GM12878 (cell line): ENCODE results near the gene TACC3. TPM values are rescaled to one million over a fixed set of nuclear protein-coding genes. Genes with fewer than 3 reads are reported as not detected.
A peak's percentile ranks its signal among the peaks of the same experiment; 100 is the strongest.

ENCODE experiments used
- ATAC-seq: fragments of 200-7000 bp; cut with Tn5 transposase; 3 replicates; pipeline ENCODE4 v1.9.1; 2020; ENCODE audit warnings: mild to moderate bottlenecking, moderate library complexity
- BruUV-seq: library from RNA; stranded (reverse); fragments of 400-500 nt; replicated peaks from 2 replicates; lab custom pipeline; 2021; lab: Mats Ljungman, UMichigan
- CTCF ChIA-PET: fragments of 300-600 bp; sonication (Branson Sonifier 250); formaldehyde crosslinking; extraction: SDS; loops from one replicate; lab custom pipeline; 2021; ENCODE audit warnings: inconsistent platforms; lab: Yijun Ruan, JAX
- POLR2A ChIA-PET: fragments of 350-600 bp; formaldehyde crosslinking; extraction: SDS; loops from one replicate; lab custom pipeline; 2021; ENCODE audit warnings: inconsistent platforms; lab: Charles Lee
- RAD21 ChIA-PET: fragments of 300-600 bp; sonication (Branson Sonifier 250); formaldehyde crosslinking; loops from one replicate; lab custom pipeline; 2023; ENCODE audit warnings: antibody characterized with exemption; ENCODE audit not compliant: unreplicated experiment; lab: Charles Lee
- SMC1A ChIA-PET: fragments of 300-600 bp; sonication (Branson Sonifier 250); formaldehyde crosslinking; loops from one replicate; lab custom pipeline; 2023; ENCODE audit not compliant: unreplicated experiment, uncharacterized antibody; lab: Charles Lee
- DNase-seq: peaks from one replicate; pipeline ENCODE4 v3.0.0-alpha.2; 2011; ENCODE audit warnings: low read depth, low spot score
- FAIRE-seq: peaks from 3 replicates; lab custom pipeline; 2011; peaks lifted over from hg19 to GRCh38; lab: Jason Lieb, UNC
- H2AFZ ChIP-seq: 2 replicates; pipeline ENCODE4 v1.6.0; 2011; ENCODE audit warnings: low read depth, low read length, control low read depth; ENCODE audit not compliant: control insufficient read depth
- H3K27ac ChIP-seq: 2 replicates; pipeline ENCODE4 v1.5.1; 2011; ENCODE audit warnings: control low read depth; ENCODE audit not compliant: control insufficient read depth, insufficient read depth
- H3K27me3 ChIP-seq, 2 experiments: replicated peaks in 1 of 2; 2 replicates each; pipeline versions ENCODE4 v1.6.0 to v1.6.1; 2011; ENCODE audit warnings: low read length in 1 of 2; ENCODE audit not compliant: control insufficient read depth in 2 of 2, insufficient read depth in 2 of 2
- H3K36me3 ChIP-seq, 2 experiments: 2 replicates each; pipeline ENCODE4 v1.5.1; 2011; ENCODE audit warnings: low read length in 1 of 2; ENCODE audit not compliant: control insufficient read depth in 2 of 2, insufficient read depth in 2 of 2
- H3K4me1 ChIP-seq: 2 replicates; pipeline ENCODE4 v1.6.1; 2011; ENCODE audit warnings: mild to moderate bottlenecking, low read length, moderate library complexity, mixed read lengths; ENCODE audit not compliant: control insufficient read depth, insufficient read depth
- H3K4me2 ChIP-seq: 2 replicates; pipeline ENCODE4 v1.6.0; 2011; ENCODE audit warnings: control low read depth; ENCODE audit not compliant: control insufficient read depth, insufficient read depth
- H3K4me3 ChIP-seq: fragments of 200-600 bp; sonication (generic); 2 replicates; pipeline ENCODE4 v1.5.1; 2016
- H3K79me2 ChIP-seq: 2 replicates; pipeline ENCODE4 v1.6.0; 2011; ENCODE audit warnings: low read length; ENCODE audit not compliant: control insufficient read depth, insufficient read depth
- H3K9ac ChIP-seq: 2 replicates; pipeline ENCODE4 v1.8.0; 2011; ENCODE audit warnings: low read length, control low read depth, mixed read lengths; ENCODE audit not compliant: control insufficient read depth, insufficient read depth
- H3K9me3 ChIP-seq: replicated peaks from 3 replicates; pipeline ENCODE4 v1.5.1; 2011; ENCODE audit warnings: mild to moderate bottlenecking, low read length; ENCODE audit not compliant: control insufficient read depth, insufficient read depth
- H4K20me1 ChIP-seq: 2 replicates; pipeline ENCODE4 v1.6.0; 2011; ENCODE audit not compliant: control insufficient read depth, insufficient read depth
- BHLHE40 ChIP-seq, 2 experiments: fragments of 450-650 bp in 1 of 2; IDR thresholded peaks; 2 replicates each; pipeline ENCODE4 v1.6.1; 2011 to 2017; ENCODE audit warnings: low read depth in 2 of 2, borderline replicate concordance in 1 of 2, improper control_type of control experiment in 1 of 2, low read length in 1 of 2, mild to moderate bottlenecking in 1 of 2
- CREM ChIP-seq: IDR thresholded peaks from 2 replicates; pipeline ENCODE4 v1.6.1; 2014; ENCODE audit warnings: antibody characterized with exemption, low read depth
- HCFC1 ChIP-seq: fragments of 150-350 bp; IDR thresholded peaks from 2 replicates; pipeline ENCODE4 v1.6.1; 2014; ENCODE audit warnings: low read length
- IKZF1 ChIP-seq: fragments of 450-650 bp; conservative IDR thresholded peaks from 2 replicates; pipeline ENCODE4 v1.6.1; 2017; ENCODE audit warnings: antibody characterized with exemption, mild to moderate bottlenecking
- IKZF2 ChIP-seq, 2 experiments: fragments of 450-650 bp; IDR thresholded peaks; 2 replicates each; pipeline ENCODE4 v1.6.1; 2017; ENCODE audit warnings: mild to moderate bottlenecking in 2 of 2, moderate library complexity in 2 of 2
- IRF4 ChIP-seq: IDR thresholded peaks from 2 replicates; pipeline ENCODE4 v1.6.1; 2011; ENCODE audit warnings: low read depth, low read length
- PAX5 ChIP-seq: IDR thresholded peaks from 2 replicates; pipeline ENCODE4 v1.6.1; 2011; ENCODE audit warnings: low read depth, low read length, borderline replicate concordance
- POLR2AphosphoS2 ChIP-seq: IDR thresholded peaks from 2 replicates; pipeline ENCODE4 v1.6.1; 2011; ENCODE audit warnings: low read depth, mild to moderate bottlenecking, low read length, improper control_type of control experiment, moderate library complexity
- POU2F2 ChIP-seq: IDR thresholded peaks from 3 replicates; pipeline ENCODE4 v1.6.1; 2011; ENCODE audit warnings: low read depth, mild to moderate bottlenecking, low read length, borderline replicate concordance
- RB1 ChIP-seq: fragments of 450-650 bp; formaldehyde crosslinking; IDR thresholded peaks from 2 replicates; pipeline ENCODE4 v1.6.1; 2017; ENCODE audit warnings: mild to moderate bottlenecking, borderline replicate concordance
- SMAD1 ChIP-seq: fragments of 450-650 bp; IDR thresholded peaks from 2 replicates; pipeline ENCODE4 v1.6.1; 2018; ENCODE audit warnings: mild to moderate bottlenecking, low read depth; ENCODE audit not compliant: partially characterized antibody
- STAT1 ChIP-seq: fragments of 450-650 bp; conservative IDR thresholded peaks from 2 replicates; pipeline ENCODE4 v1.6.1; 2014; ENCODE audit warnings: antibody characterized with exemption, mild to moderate bottlenecking
- TCF12 ChIP-seq: IDR thresholded peaks from 2 replicates; pipeline ENCODE4 v1.6.1; 2011; ENCODE audit warnings: low read depth, mild to moderate bottlenecking, low read length
- WRNIP1 ChIP-seq: IDR thresholded peaks from 2 replicates; pipeline ENCODE4 v1.6.1; 2011; ENCODE audit warnings: low read depth, low read length, improper control_type of control experiment, borderline replicate concordance
- ZNF217 ChIP-seq: fragments of 450-650 bp; IDR thresholded peaks from 2 replicates; pipeline ENCODE4 v1.6.1; 2017; ENCODE audit warnings: antibody characterized with exemption, mild to moderate bottlenecking
- WGBS: methylation state at CpG from one replicate; pipeline ENCODE4 v1.1.6; 2016; ENCODE audit warnings: low lambda C conversion rate; ENCODE audit not compliant: insufficient replicate concordance, insufficient coverage; ENCODE audit errors: missing lambda C conversion rate; 5-methylcytosine and 5-hydroxymethylcytosine counted together
- in situ Hi-C: fragments of 300-500 bp; cut with MboI; formaldehyde crosslinking; loops from 9 replicates; pipeline ENCODE4 v1.14.3; 2018; ENCODE audit warnings: mixed read lengths
- intact Hi-C: fragments of 100-400 bp; cut with micrococcal nuclease; formaldehyde crosslinking; loops from one replicate; pipeline ENCODE4 v1.14.2; 2022; ENCODE audit not compliant: unreplicated experiment
- polyA plus RNA-seq, 11 experiments: library from polyadenylated mRNA; depleted of rRNA in 4 of 11; unstranded in 6 of 11; stranded (reverse) in 5 of 11; fragments of >200 nt; fragmentation: Nextera tagmentation in 4 of 11; fragmentation: Illumina TruSeq in 1 of 11; extraction: Ambion mirVana in 4 of 11; extraction: Trizol in 1 of 11; gene quantifications; 1 replicate in 1 of 11; 2 replicates in 10 of 11; pipeline versions ENCODE4 v1.2.1 to v1.2.3, GENCODE V29; 2011 to 2016; ENCODE audit warnings: inconsistent platforms in 2 of 11, missing spikeins in 2 of 11, low read depth in 1 of 11
- total RNA-seq, 4 experiments: library from RNA; depleted of rRNA in 3 of 4; stranded (reverse); fragments of >200 nt in 3 of 4; fragmentation: Illumina TruSeq in 1 of 4; extraction: Trizol in 1 of 4; gene quantifications; 2 replicates each; pipeline versions ENCODE4 v1.2.1 to v1.2.3, GENCODE V29; 2013 to 2021
- TF ChIP-seq, protein P1 (sequence below): fragments of 450-650 bp; formaldehyde crosslinking; IDR thresholded peaks from 2 replicates; pipeline ENCODE4 v1.4.0; 2022; ENCODE audit warnings: mild to moderate bottlenecking, moderate library complexity

The TACC3 gene
- total and polyA plus RNA-seq, 10 of the 15 experiments (the other 5 are each of a cell fraction or from before 2014, with no cell fraction given), result 2.8 to 121 (median 73.3) TPM

DNA sequence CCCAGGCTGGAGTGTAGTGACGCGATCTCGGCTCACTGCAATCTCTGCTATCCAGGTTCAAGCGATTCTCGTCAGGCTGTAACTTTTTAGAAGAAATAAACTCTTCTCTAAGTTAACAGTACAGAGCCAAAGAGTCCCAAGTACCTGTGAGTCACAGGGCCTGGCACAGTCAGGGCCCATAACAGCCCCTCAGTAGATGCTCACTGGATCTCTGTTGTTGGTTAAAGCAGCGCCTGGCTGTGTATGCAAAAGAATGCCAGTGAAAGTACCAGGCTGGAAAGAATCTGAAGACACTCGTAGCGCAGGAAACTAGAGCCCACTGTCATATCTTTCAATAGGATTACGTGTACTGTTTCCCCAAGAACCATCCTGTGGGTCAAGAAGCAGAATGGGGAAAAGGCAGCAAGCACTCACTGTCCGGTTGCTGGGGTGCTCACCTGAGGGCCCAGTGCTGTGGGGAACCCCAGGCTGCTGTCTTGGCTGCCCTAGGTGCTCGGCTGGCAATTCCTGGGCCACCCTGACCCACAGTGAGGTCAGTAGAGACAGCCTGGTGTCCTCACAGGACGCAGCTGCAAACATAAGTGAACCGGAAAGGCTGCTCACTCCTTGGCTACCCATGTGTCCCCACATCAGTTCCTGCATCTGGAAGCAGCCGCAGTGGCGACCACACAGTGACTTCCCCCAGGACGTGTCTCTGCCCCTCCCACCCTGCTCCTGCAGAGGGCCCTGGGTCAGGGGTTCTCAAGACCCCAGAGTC lies 6.1 kb upstream of the TACC3 start:
- Histone ChIP-seq H3K27me3 (no peaks in the 10 kb centered on the region), H4K20me1 (peaks cover 4% of the 10 kb centered on the region), H3K4me2 (peak overlapping the region; percentile 98), H3K4me3 (peak overlapping the region; percentile 98), H3K9ac (peak overlapping the region; percentile 97; the same call in 1 of the 2 replicates), H3K4me1 (peaks cover 33% of the 10 kb centered on the region), H2AFZ (no peak overlapping the region), H3K36me3 (peaks cover 4 to 7% of the 10 kb centered on the region in 2 experiments), H3K79me2 (peaks cover 71% of the 10 kb centered on the region), H3K9me3 (no peaks in the 10 kb centered on the region), H3K27ac (peak overlapping the region; percentile 99)
- ChIA-PET SMC1A (interaction anchor here (1.0 to 1.2 kb wide), 2 partner anchors 7 to 22 kb away, joined by 3 read pairs; no protein-coding TSS in a partner anchor), RAD21 (interaction anchor here (1.0 to 2.5 kb wide), 2 partner anchors 8 to 22 kb away, joined by 3 to 14 read pairs; no protein-coding TSS in a partner anchor), POLR2A (interaction anchor here (2.3 kb wide), 1 partner anchor 22 kb away, joined by 6 read pairs; no protein-coding TSS in a partner anchor), CTCF (interaction anchor here (1.4 to 16.2 kb wide), 2 partner anchors 8 to 22 kb away, joined by 6 to 258 read pairs; no protein-coding TSS in a partner anchor)
- no TSS peak for BruUV-seq
- 4% methylated on average over 16 of the region's 16 CpGs for WGBS
- ATAC-seq, result peak; percentile 40
- DNase-seq, result no peak
- intact Hi-C loops (no loop called here), in situ Hi-C loops (no loop called here)
- no peak for FAIRE-seq
- TF ChIP-seq IKZF2 (IDR thresholded peaks at IDR 0.05), result peak in 1 of 2 experiments; percentile 45; a peak in 1 of 4 replicates
- TF ChIP-seq WRNIP1, result no peak
- TF ChIP-seq POU2F2, result no peak
- 0 out of 2 replicates have a peak, but pooled peaks have one; percentile 48 for TF ChIP-seq TCF12
- TF ChIP-seq IKZF1, result peak; percentile 66; the same call in 1 of the 2 replicates
- TF ChIP-seq IRF4, result no peak
- no peak for TF ChIP-seq SMAD1
- 0 out of 2 replicates have a peak, but pooled peaks have one; percentile 22 for TF ChIP-seq HCFC1
- TF ChIP-seq POLR2AphosphoS2, result peak; percentile 44; the same call in 1 of the 2 replicates
- TF ChIP-seq ZNF217, result no peak
- no peak for TF ChIP-seq STAT1
- TF ChIP-seq, protein P1, sequence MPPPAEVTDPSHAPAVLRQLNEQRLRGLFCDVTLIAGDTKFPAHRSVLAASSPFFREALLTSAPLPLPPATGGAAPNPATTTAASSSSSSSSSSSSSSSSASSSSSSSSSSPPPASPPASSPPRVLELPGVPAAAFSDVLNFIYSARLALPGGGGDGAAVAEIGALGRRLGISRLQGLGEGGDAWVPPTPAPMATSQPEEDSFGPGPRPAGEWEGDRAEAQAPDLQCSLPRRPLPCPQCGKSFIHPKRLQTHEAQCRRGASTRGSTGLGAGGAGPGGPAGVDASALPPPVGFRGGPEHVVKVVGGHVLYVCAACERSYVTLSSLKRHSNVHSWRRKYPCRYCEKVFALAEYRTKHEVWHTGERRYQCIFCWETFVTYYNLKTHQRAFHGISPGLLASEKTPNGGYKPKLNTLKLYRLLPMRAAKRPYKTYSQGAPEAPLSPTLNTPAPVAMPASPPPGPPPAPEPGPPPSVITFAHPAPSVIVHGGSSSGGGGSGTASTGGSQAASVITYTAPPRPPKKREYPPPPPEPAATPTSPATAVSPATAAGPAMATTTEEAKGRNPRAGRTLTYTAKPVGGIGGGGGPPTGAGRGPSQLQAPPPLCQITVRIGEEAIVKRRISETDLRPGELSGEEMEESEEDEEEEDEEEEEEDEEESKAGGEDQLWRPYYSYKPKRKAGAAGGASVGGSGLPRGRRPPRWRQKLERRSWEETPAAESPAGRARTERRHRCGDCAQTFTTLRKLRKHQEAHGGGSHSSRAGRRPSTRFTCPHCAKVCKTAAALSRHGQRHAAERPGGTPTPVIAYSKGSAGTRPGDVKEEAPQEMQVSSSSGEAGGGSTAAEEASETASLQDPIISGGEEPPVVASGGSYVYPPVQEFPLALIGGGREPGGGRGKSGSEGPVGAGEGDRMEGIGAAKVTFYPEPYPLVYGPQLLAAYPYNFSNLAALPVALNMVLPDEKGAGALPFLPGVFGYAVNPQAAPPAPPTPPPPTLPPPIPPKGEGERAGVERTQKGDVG (CRISPR knock-in tag), result no peak
- TF ChIP-seq PAX5, result peak; percentile 59; the same call in 1 of the 2 replicates
- TF ChIP-seq CREM, result 0 out of 2 replicates have a peak, but pooled peaks have one; percentile 46
- no peak for TF ChIP-seq RB1
- TF ChIP-seq BHLHE40 (IDR thresholded peaks at IDR 0.05; ENCODE audit: borderline replicate concordance in 1 of 2, low read depth in 2 of 2, low read length in 1 of 2), result peak in 1 of 2 experiments; percentile 35; a peak in 2 of 4 replicates
